NCI-H1694 (cell line): Measurements from ENCODE around the gene DMXL1.
"Not testable (repeated sequence)": the region's sequence is repeated elsewhere in the genome, so short reads cannot be mapped to it uniquely, and the experiment has no call there.

Source experiments
- DNase-seq: peaks from one replicate; lab custom pipeline; 2025; lab: John Stamatoyannopoulos, UW

The DMXL1 gene

GRCh38 chr5:119207105-119207504, 136.2 kb downstream of the DMXL1 start:
- no peak for DNase-seq

- no peak for DNase-seq
Measured at GRCh38 chr5:119212026-119212425, 141.1 kb downstream of the DMXL1 start.

GRCh38 chr5:119212676-119213075, 141.8 kb downstream of the DMXL1 start:
- no peak for DNase-seq

GRCh38 chr5:119217183-119217582, 146.3 kb downstream of the DMXL1 start:
- DNase-seq = no peak

- no peak for DNase-seq
Measured at GRCh38 chr5:119218830-119219782, 148.2 kb downstream of the DMXL1 start.

GRCh38 chr5:119220576-119221197, 149.8 kb downstream of the DMXL1 start:
- DNase-seq = no peak

- no peak for DNase-seq
Measured at GRCh38 chr5:119221330-119221729, 150.4 kb downstream of the DMXL1 start.

- no peak for DNase-seq
Measured at GRCh38 chr5:119229950-119230349, 159.1 kb downstream of the DMXL1 start.

- DNase-seq = no peak
Measured at GRCh38 chr5:119238265-119239118, 167.6 kb downstream of the DMXL1 start.

GRCh38 chr5:119239119-119239417, 168.2 kb downstream of the DMXL1 start:
- no peak for DNase-seq

- not testable (repeated sequence) for DNase-seq
Measured at GRCh38 chr5:119239826-119240225, 168.9 kb downstream of the DMXL1 start.

GRCh38 chr5:119243888-119244287, 173.0 kb downstream of the DMXL1 start:
- no peak for DNase-seq

- no peak for DNase-seq
Measured at GRCh38 chr5:119250946-119251901, 180.3 kb downstream of the DMXL1 start.

- DNase-seq = no peak
Measured at GRCh38 chr5:119255571-119256356, 184.9 kb downstream of the DMXL1 start.

GRCh38 chr5:119257613-119258012, 186.7 kb downstream of the DMXL1 start:
- DNase-seq = no peak

- no peak for DNase-seq
Measured at GRCh38 chr5:119263639-119264038, 192.8 kb downstream of the DMXL1 start.

- DNase-seq = no peak
Measured at GRCh38 chr5:119264186-119264585, 193.3 kb downstream of the DMXL1 start.

- DNase-seq = peak; percentile 65
Measured at GRCh38 chr5:119267958-119268386, 197.1 kb downstream of the DMXL1 start.

- peak; percentile 41 for DNase-seq
Measured at GRCh38 chr5:119268387-119269060, 197.6 kb downstream of the DMXL1 start.
